A673 (cell line): Measurements from ENCODE around the gene THSD4. TPM values are rescaled to one million over a fixed set of nuclear protein-coding genes. Genes with fewer than 3 reads are reported as not detected.

Experiments
- BruUV-seq: library from RNA; stranded (reverse); fragments of 400-500 nt; replicated peaks from 2 replicates; lab custom pipeline; 2021; lab: Mats Ljungman, UMichigan
- CTCF ChIA-PET: fragments of 300-600 bp; sonication (Branson Sonifier 250); formaldehyde crosslinking; loops from one replicate; lab custom pipeline; 2022; ENCODE audit warnings: antibody characterized with exemption; lab: Charles Lee
- POLR2A ChIA-PET: fragments of 300-600 bp; sonication (Branson Sonifier 250); formaldehyde crosslinking; loops from one replicate; lab custom pipeline; 2022; ENCODE audit warnings: antibody characterized with exemption; ENCODE audit not compliant: low non-redundant PET; lab: Charles Lee
- DNase-seq: peaks from one replicate; pipeline ENCODE4 v3.0.0-alpha.2; 2015; ENCODE audit warnings: low spot score
- H3K27ac ChIP-seq: fragments of 200-600 bp; sonication (generic); 2 replicates; pipeline ENCODE4 v1.5.1; 2016; ENCODE audit warnings: mixed run types, low read depth, mild to moderate bottlenecking, mixed read lengths, antibody characterized with exemption, low read length; ENCODE audit not compliant: poor library complexity, severe bottlenecking
- H3K27me3 ChIP-seq: fragments of 200-600 bp; sonication (generic); replicated peaks from 2 replicates; pipeline ENCODE4 v1.6.1; 2017; ENCODE audit warnings: mixed run types, low read depth, mild to moderate bottlenecking, mixed read lengths, antibody characterized with exemption, low read length; ENCODE audit not compliant: insufficient read depth, poor library complexity
- H3K36me3 ChIP-seq: fragments of 200-600 bp; sonication (generic); 2 replicates; pipeline ENCODE4 v1.6.1; 2016; ENCODE audit warnings: mixed run types, mild to moderate bottlenecking, mixed read lengths, antibody characterized with exemption, low read length; ENCODE audit not compliant: insufficient read depth, poor library complexity, severe bottlenecking
- H3K4me1 ChIP-seq: fragments of 200-600 bp; sonication (generic); 2 replicates; pipeline ENCODE4 v1.6.1; 2017; ENCODE audit warnings: mixed run types, mild to moderate bottlenecking, mixed read lengths, antibody characterized with exemption, low read length; ENCODE audit not compliant: insufficient read depth, poor library complexity, severe bottlenecking
- H3K4me3 ChIP-seq: fragments of 200-600 bp; sonication (generic); 2 replicates; pipeline ENCODE4 v1.5.1; 2016; ENCODE audit warnings: low read depth, mixed run types, mild to moderate bottlenecking, mixed read lengths, low read length; ENCODE audit not compliant: poor library complexity, severe bottlenecking
- H3K9me3 ChIP-seq: fragments of 200-600 bp; sonication (generic); 2 replicates; pipeline ENCODE4 v1.6.1; 2016; ENCODE audit warnings: mixed run types, low read depth, mild to moderate bottlenecking, mixed read lengths, antibody characterized with exemption, low read length; ENCODE audit not compliant: poor library complexity, severe bottlenecking
- CTCF ChIP-seq: fragments of 300-800, 200-600 bp; sonication (generic); conservative IDR thresholded peaks from 2 replicates; pipeline ENCODE4 v1.5.1; 2017; ENCODE audit warnings: low read depth, mild to moderate bottlenecking, antibody characterized with exemption, low read length, moderate library complexity, mixed read lengths
- EZH2 ChIP-seq: fragments of 200-600 bp; sonication (generic); IDR thresholded peaks from 2 replicates; pipeline ENCODE4 v1.6.1; 2017; ENCODE audit warnings: borderline replicate concordance, low read depth, mild to moderate bottlenecking, mixed read lengths, antibody characterized with exemption, low read length; ENCODE audit not compliant: poor library complexity, severe bottlenecking
- intact Hi-C: fragments of 100-400 bp; cut with micrococcal nuclease; formaldehyde crosslinking; loops from one replicate; pipeline ENCODE4 v1.10.0; 2022; ENCODE audit not compliant: unreplicated experiment
- total RNA-seq: library from RNA; stranded (reverse); gene quantifications from 2 replicates; pipeline ENCODE4 v1.2.3, GENCODE V29; 2021

THSD4 gene
- total RNA-seq, 1 experiment from 2014 or later = 2.4 TPM

- BruUV-seq = no TSS peak
- CTCF ChIA-PET = interaction anchor here (0.7 kb wide), 1 partner anchor 345 kb away, joined by 4 read pairs; the partner anchor contains the start of gene MYO9A
- no peaks in the 10 kb centered on the region for H3K9me3 ChIP-seq
- intact Hi-C loops = no loop called here
- no peak overlapping the region for H3K4me3 ChIP-seq
- H3K27ac ChIP-seq = no peak overlapping the region
- no peak for DNase-seq
- no peaks in the 10 kb centered on the region for H3K36me3 ChIP-seq
- TF ChIP-seq EZH2 = no peak
- TF ChIP-seq CTCF = no peak
- POLR2A ChIA-PET = interaction anchor here (0.6 kb wide), 1 partner anchor 452 kb away, joined by 6 read pairs; no protein-coding TSS in a partner anchor
- no peaks in the 10 kb centered on the region for H3K4me1 ChIP-seq
- H3K27me3 ChIP-seq = no peaks in the 10 kb centered on the region
These were observed 658.1 kb downstream of the THSD4 start for GRCh38 chr15:71773206-71773859.

DNA sequence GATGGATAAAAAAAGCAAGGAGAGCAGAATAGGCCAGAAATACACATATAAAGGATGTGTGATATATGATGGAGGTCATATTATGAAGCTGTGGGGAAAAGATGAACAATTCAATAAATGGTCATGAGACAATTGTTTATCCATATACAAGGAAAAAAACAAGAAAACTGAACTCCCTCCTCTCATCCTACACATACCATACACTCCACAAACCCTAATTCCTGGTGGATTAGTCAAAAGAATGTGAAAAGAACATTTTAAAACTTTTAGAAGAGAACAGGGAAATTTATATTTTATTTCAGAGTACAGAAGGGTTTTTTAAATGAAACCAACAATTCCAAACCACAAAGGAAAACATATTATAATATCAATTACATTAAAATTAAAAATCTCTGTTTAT is 660.6 kb downstream of the THSD4 start:
- H3K4me1 ChIP-seq = no peaks in the 10 kb centered on the region
- intact Hi-C loops = no loop called here
- DNase-seq = no peak
- ChIA-PET POLR2A (no interaction called here), CTCF (no interaction called here)
- H3K27ac ChIP-seq = no peak overlapping the region
- no peaks in the 10 kb centered on the region for H3K27me3 ChIP-seq
- no peak overlapping the region for H3K4me3 ChIP-seq
- no peaks in the 10 kb centered on the region for H3K9me3 ChIP-seq
- TF ChIP-seq CTCF (no peak), EZH2 (no peak)
- H3K36me3 ChIP-seq = no peaks in the 10 kb centered on the region
- no TSS peak for BruUV-seq

- POLR2A ChIA-PET = no interaction called here
- Histone ChIP-seq H3K4me1 (no peaks in the 10 kb centered on the region), H3K27me3 (no peaks in the 10 kb centered on the region), H3K36me3 (no peaks in the 10 kb centered on the region), H3K9me3 (no peaks in the 10 kb centered on the region), H3K4me3 (no peak overlapping the region), H3K27ac (no peak overlapping the region)
- BruUV-seq = no TSS peak
- no peak for TF ChIP-seq CTCF
- TF ChIP-seq EZH2 = no peak
- no peak for DNase-seq
- CTCF ChIA-PET = no interaction called here
- intact Hi-C loops = no loop called here
These were observed 661.0 kb downstream of the THSD4 start for GRCh38 chr15:71776304-71776703.
